SKM-1 treated with dmso at 0.1 percent for 144 hours (cell line): ENCODE measurements around the gene KRTAP5-10.
"Not testable (repeated sequence)": the region's sequence is repeated elsewhere in the genome, so short reads cannot be mapped to it uniquely, and the experiment has no call there.

Experiments
- DNase-seq: peaks from one replicate; lab custom pipeline; 2025; ENCODE audit not compliant: unreplicated experiment; lab: John Stamatoyannopoulos, UW

KRTAP5-10 gene

GRCh38 chr11:71607520-71608216, 42.3 kb downstream of the KRTAP5-10 start:
- DNase-seq: not testable (repeated sequence)

GRCh38 chr11:71608272-71608671, 42.9 kb downstream of the KRTAP5-10 start:
- not testable (repeated sequence) for DNase-seq

- not testable (repeated sequence) for DNase-seq
Observed at GRCh38 chr11:71611218-71611910, 46.0 kb downstream of the KRTAP5-10 start.

DNA sequence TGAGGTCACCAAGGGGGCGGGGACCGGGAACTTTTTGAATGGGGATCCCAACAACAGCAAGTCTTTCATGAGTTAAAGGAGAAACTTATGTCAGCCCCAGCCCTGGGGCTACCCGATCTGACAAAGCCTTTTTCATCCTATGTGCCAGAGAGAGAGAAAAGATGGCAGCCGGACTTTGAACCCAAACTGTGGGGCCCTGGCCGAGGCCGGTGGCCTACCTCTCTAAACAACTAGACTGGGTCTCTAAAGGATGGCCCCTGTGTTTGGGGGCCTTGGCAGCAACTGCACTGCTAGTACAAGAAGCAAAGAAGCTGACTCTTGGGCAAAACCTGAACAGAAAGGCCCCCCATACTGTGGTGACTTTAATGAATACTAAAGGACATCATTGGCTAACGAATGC, 48.6 kb downstream of the KRTAP5-10 start:
- DNase-seq: not testable (repeated sequence)

GRCh38 chr11:71614366-71614917, 49.1 kb downstream of the KRTAP5-10 start:
- not testable (repeated sequence) for DNase-seq

GRCh38 chr11:71615003-71615402, 49.6 kb downstream of the KRTAP5-10 start:
- not testable (repeated sequence) for DNase-seq
